HCT116 (cell line): ENCODE measurements around the gene PRKCQ. TPM values are rescaled to one million over a fixed set of nuclear protein-coding genes. Genes with fewer than 3 reads are reported as not detected.

ENCODE experiments used
- ATAC-seq: fragments of 200-7000 bp; cut with Tn5 transposase; 2 replicates; pipeline ENCODE4 v1.9.1; 2020; ENCODE audit warnings: mild to moderate bottlenecking, moderate library complexity
- BruUV-seq: library from RNA; stranded (reverse); fragments of 400-500 nt; replicated peaks from 2 replicates; lab custom pipeline; 2021; lab: Mats Ljungman, UMichigan
- CTCF ChIA-PET: fragments of 300-600 bp; sonication (Branson Sonifier 250); formaldehyde crosslinking; loops from one replicate; lab custom pipeline; 2021; ENCODE audit warnings: antibody characterized with exemption; lab: Charles Lee
- POLR2A ChIA-PET: fragments of 300-600, 350-600 bp; sonication (Branson Sonifier 250); formaldehyde crosslinking; loops from one replicate; lab custom pipeline; 2021; ENCODE audit warnings: antibody characterized with exemption; lab: Charles Lee
- RAD21 ChIA-PET, 2 experiments: fragments of 300-600 bp; sonication (Branson Sonifier 250); formaldehyde crosslinking; loops; one replicate each; lab custom pipeline; 2023; ENCODE audit warnings: low total read pairs in 2 of 2; ENCODE audit not compliant: uncharacterized antibody in 2 of 2, unreplicated experiment in 2 of 2, low non-redundant PET in 1 of 2; lab: Charles Lee
- DNase-seq: peaks from one replicate; pipeline ENCODE4 v3.0.0-alpha.2; 2010; ENCODE audit warnings: low read depth, low spot score
- H2AFZ ChIP-seq: fragments of 200-600 bp; shearing (Covaris generic), sonication (generic); 2 replicates; pipeline ENCODE4 v1.6.1; 2017; ENCODE audit warnings: low read depth, mixed run types, mixed read lengths, antibody characterized with exemption, low read length; ENCODE audit not compliant: poor library complexity, severe bottlenecking
- H3K27ac ChIP-seq: 2 replicates; pipeline ENCODE4 v1.5.1; 2012; ENCODE audit warnings: low read depth, low read length
- H3K27me3 ChIP-seq: fragments of 200-600 bp; sonication (generic); 2 replicates; pipeline ENCODE4 v1.6.1; 2016; ENCODE audit warnings: mixed run types, low read length, mixed read lengths; ENCODE audit not compliant: insufficient read depth
- H3K36me3 ChIP-seq, 2 experiments: fragments of 200-500 bp in 1 of 2; fragments of 200-600 bp in 1 of 2; sonication (Bioruptor generic) in 1 of 2; sonication (generic) in 1 of 2; 2 replicates each; pipeline versions ENCODE4 v1.5.1 to v1.6.1; 2014 to 2016; ENCODE audit warnings: low read length in 2 of 2, inconsistent platforms in 1 of 2, mixed read lengths in 1 of 2, mixed run types in 1 of 2; ENCODE audit not compliant: insufficient read depth in 2 of 2, control insufficient read depth in 1 of 2
- H3K4me1 ChIP-seq, 2 experiments: fragments of 200-600 bp in 1 of 2; sonication (generic) in 1 of 2; 2 replicates each; pipeline versions ENCODE4 v1.5.1 to v1.6.1; 2012 to 2017; ENCODE audit warnings: low read length in 2 of 2, inconsistent platforms in 1 of 2, mild to moderate bottlenecking in 1 of 2, mixed read lengths in 1 of 2, mixed run types in 1 of 2, moderate library complexity in 1 of 2; ENCODE audit not compliant: insufficient read depth in 2 of 2, control insufficient read depth in 1 of 2
- H3K4me2 ChIP-seq: fragments of 200-600 bp; sonication (generic); 2 replicates; pipeline ENCODE4 v1.6.1; 2017; ENCODE audit warnings: mixed run types, low read length, mixed read lengths
- H3K4me3 ChIP-seq, 2 experiments: fragments of 200-600 bp in 1 of 2; sonication (generic) in 1 of 2; replicated peaks in 1 of 2; 2 replicates each; pipeline ENCODE4 v1.5.1; 2011 to 2016; ENCODE audit warnings: low read length in 2 of 2, control low read depth in 1 of 2, low read depth in 1 of 2, mild to moderate bottlenecking in 1 of 2, mixed read lengths in 1 of 2, mixed run types in 1 of 2
- H3K79me2 ChIP-seq: fragments of 200-600 bp; sonication (generic); 2 replicates; pipeline ENCODE4 v1.6.1; 2017; ENCODE audit warnings: mild to moderate bottlenecking, mixed run types, low read length, moderate library complexity, mixed read lengths; ENCODE audit not compliant: insufficient read depth
- H3K9ac ChIP-seq: fragments of 200-600 bp; sonication (generic); 2 replicates; pipeline ENCODE4 v1.6.1; 2016; ENCODE audit warnings: low read length, mixed read lengths
- H3K9me2 ChIP-seq: fragments of 200-600 bp; sonication (generic), shearing (Covaris generic); 2 replicates; pipeline ENCODE4 v1.6.1; 2017; ENCODE audit warnings: mixed run types, mild to moderate bottlenecking, moderate library complexity; ENCODE audit not compliant: insufficient read depth
- H3K9me3 ChIP-seq, 2 experiments: fragments of 200-500 bp in 1 of 2; fragments of 200-600 bp in 1 of 2; sonication (Bioruptor generic) in 1 of 2; sonication (generic) in 1 of 2; 2 replicates each; pipeline ENCODE4 v1.6.1; 2014 to 2017; ENCODE audit warnings: low read length in 2 of 2, mixed read lengths in 2 of 2, inconsistent platforms in 1 of 2, low read depth in 1 of 2, mild to moderate bottlenecking in 1 of 2, mixed run types in 1 of 2, moderate library complexity in 1 of 2; ENCODE audit not compliant: control insufficient read depth in 1 of 2, insufficient read depth in 1 of 2
- H4K20me1 ChIP-seq: fragments of 200-600 bp; sonication (generic), shearing (Covaris generic); 2 replicates; pipeline ENCODE4 v1.6.1; 2017; ENCODE audit warnings: mixed run types, mild to moderate bottlenecking, moderate library complexity; ENCODE audit not compliant: insufficient read depth
- CBX3 ChIP-seq: IDR thresholded peaks from 2 replicates; pipeline ENCODE4 v1.6.1; 2012; ENCODE audit warnings: low read depth
- CTCF ChIP-seq, 3 experiments: fragments of 200-600 bp in 1 of 3; sonication (generic) in 1 of 3; IDR thresholded peaks in 2 of 3; conservative IDR thresholded peaks in 1 of 3; 2 replicates each; pipeline ENCODE4 v1.5.1; 2012 to 2017; ENCODE audit warnings: low read depth in 2 of 3, low read length in 2 of 3, antibody characterized with exemption in 1 of 3, borderline replicate concordance in 1 of 3, control low read depth in 1 of 3, mild to moderate bottlenecking in 1 of 3, mixed read lengths in 1 of 3, mixed run types in 1 of 3, moderate library complexity in 1 of 3; ENCODE audit not compliant: insufficient read depth in 1 of 3
- MAX ChIP-seq: IDR thresholded peaks from 2 replicates; pipeline ENCODE4 v1.6.1; 2012
- POLR2A ChIP-seq: IDR thresholded peaks from 2 replicates; pipeline ENCODE4 v1.7.0; 2011; ENCODE audit warnings: borderline replicate concordance; ENCODE audit not compliant: insufficient read depth, insufficient read length; ENCODE audit errors: extremely low read depth
- SIN3A ChIP-seq: IDR thresholded peaks from 2 replicates; pipeline ENCODE4 v1.6.1; 2012; ENCODE audit warnings: low read depth
- YY1 ChIP-seq: IDR thresholded peaks from 2 replicates; pipeline ENCODE4 v1.6.1; 2011; ENCODE audit warnings: low read length, low read depth, moderate library complexity, mild to moderate bottlenecking; ENCODE audit not compliant: insufficient replicate concordance; ENCODE audit errors: extremely low read depth
- ZBTB33 ChIP-seq: IDR thresholded peaks from 2 replicates; pipeline ENCODE4 v1.6.1; 2011; ENCODE audit warnings: mild to moderate bottlenecking, low read length, moderate library complexity; ENCODE audit not compliant: insufficient replicate concordance; ENCODE audit errors: extremely low read depth
- ZFX ChIP-seq: fragments of 450-650 bp; IDR thresholded peaks from 2 replicates; pipeline ENCODE4 v1.6.1; 2017
- ZNF274 ChIP-seq: fragments of 200-500 bp; sonication (Bioruptor generic); IDR thresholded peaks from 2 replicates; pipeline ENCODE4 v1.6.1; 2014; ENCODE audit warnings: mild to moderate bottlenecking, low read depth, low read length, inconsistent platforms
- intact Hi-C: fragments of 100-400 bp; cut with micrococcal nuclease; formaldehyde crosslinking; loops from 2 replicates; pipeline ENCODE4 v1.10.0; 2022
- total RNA-seq: library from RNA; stranded (reverse); gene quantifications from one replicate; pipeline ENCODE4 v1.2.1, GENCODE V29; 2021; ENCODE audit not compliant: unreplicated experiment

The PRKCQ gene
- total RNA-seq, 1 experiment from 2014 or later, result 0.54 TPM

GRCh38 chr10:6593241-6593671 lies 13.2 kb upstream of the PRKCQ start:
- no peak for DNase-seq
- no peak for ATAC-seq
- CTCF ChIA-PET, result no interaction called here

More at GRCh38 chr10:6593241-6593671, 13.2 kb upstream of the PRKCQ start:
- intact Hi-C loops, result no loop called here
- H3K4me3 ChIP-seq, result no peak overlapping the region
- no peak overlapping the region for H3K4me2 ChIP-seq
- TF ChIP-seq ZFX (no peak), MAX (no peak), ZBTB33 (no peak), CBX3 (no peak), ZNF274 (no peak), YY1 (no peak), SIN3A (no peak), CTCF (IDR thresholded peaks at IDR 0.05 in 2 of 3, conservative IDR thresholded peaks at IDR 0.05 in 1 of 3; ENCODE audit: borderline replicate concordance in 1 of 3, insufficient read depth in 1 of 3, low read depth in 2 of 3, low read length in 2 of 3) (no peak), POLR2A (no peak)
- BruUV-seq, result no TSS peak
- no peak overlapping the region for H3K9ac ChIP-seq
- ChIA-PET POLR2A (no interaction called here), RAD21 (no interaction called here)
- no peaks in the 10 kb centered on the region for H3K36me3 ChIP-seq
- no peaks in the 10 kb centered on the region for H3K9me2 ChIP-seq
- no peaks in the 10 kb centered on the region for H3K9me3 ChIP-seq
- H3K4me1 ChIP-seq, result no peaks in the 10 kb centered on the region
- H4K20me1 ChIP-seq, result no peaks in the 10 kb centered on the region
- peaks cover 72% of the 10 kb centered on the region for H3K27me3 ChIP-seq
- H3K79me2 ChIP-seq, result no peaks in the 10 kb centered on the region
- no peak overlapping the region for H2AFZ ChIP-seq
- no peak overlapping the region for H3K27ac ChIP-seq
